Mucosa of descending colon (tissue), 3 donors: Measurements from ENCODE around the gene GOLGA3. TPM values are rescaled to one million over a fixed set of nuclear protein-coding genes. Genes with fewer than 3 reads are reported as not detected.

Experiments
- ATAC-seq: fragments of 200-7000 bp; cut with Tn5 transposase; one replicate; pipeline ENCODE4 v1.9.1; 2020; ENCODE audit warnings: mild to moderate bottlenecking, moderate library complexity
- DNase-seq, 3 donors: peaks; one replicate each; pipeline ENCODE4 v3.0.0-alpha.2; 2020
- H3K36me3 ChIP-seq: fragments of 200-600 bp; one replicate; pipeline ENCODE4 v1.8.0; 2021; ENCODE audit warnings: low read depth, mild to moderate bottlenecking
- H3K4me1 ChIP-seq: fragments of 200-600 bp; one replicate; pipeline ENCODE4 v1.8.0; 2021; ENCODE audit warnings: low read depth, mild to moderate bottlenecking
- H3K4me3 ChIP-seq: fragments of 200-600 bp; one replicate; pipeline ENCODE4 v1.8.0; 2021; ENCODE audit warnings: mild to moderate bottlenecking
- H3K9me3 ChIP-seq: fragments of 200-600 bp; one replicate; pipeline ENCODE4 v1.8.0; 2021; ENCODE audit warnings: mild to moderate bottlenecking
- CTCF ChIP-seq: fragments of 200-600 bp; IDR thresholded peaks from one replicate; pipeline ENCODE4 v1.8.0; 2022; ENCODE audit warnings: antibody characterized with exemption, mild to moderate bottlenecking
- intact Hi-C, 2 donors: fragments of 100-400 bp; cut with DNase I in 1 of 2; cut with micrococcal nuclease in 1 of 2; formaldehyde crosslinking; loops; one replicate each; pipeline versions ENCODE4 v1.11.0 to v1.11.1; 2022; cut with DNase I, micrococcal nuclease
- total RNA-seq, 3 donors: library from RNA; stranded (reverse); fragmentation: NEBNext Ultra II Directional in 2 of 3; extraction: Animal tissue kit (Norgen Biotek cat#: 25700) in 2 of 3; gene quantifications; one replicate each; pipeline versions ENCODE4 v1.2.1 to v1.2.4, GENCODE V29; 2021 to 2023
- donor health status: DM: no; HTN: no; CAD: no; lungs with moderate emphysema.
- donor health status: DM: no; HTN: no; CAD: no.
- donor health status: DM: no; HTN: yes; CAD: no.

GOLGA3 gene
- total RNA-seq, 3 donors from 2014 or later: 71.6 to 91.0 (median 89.6) TPM

GRCh38 chr12:132775502-132776229 is 53.0 kb downstream of the GOLGA3 start:
- H3K36me3 ChIP-seq: peaks cover 27% of the 10 kb centered on the region

GRCh38 chr12:132774646-132775275 is 53.9 kb downstream of the GOLGA3 start:
- intact Hi-C loops: no loop called here
- no peak for DNase-seq
- H3K9me3 ChIP-seq: no peaks in the 10 kb centered on the region
- no peaks in the 10 kb centered on the region for H3K4me1 ChIP-seq
- H3K36me3 ChIP-seq: peaks cover 21% of the 10 kb centered on the region
- ATAC-seq: no peak
- no peak overlapping the region for H3K4me3 ChIP-seq
- TF ChIP-seq CTCF: no peak

More at GRCh38 chr12:132775502-132776229, 53.0 kb downstream of the GOLGA3 start:
- Histone ChIP-seq H3K9me3 (no peaks in the 10 kb centered on the region), H3K4me1 (no peaks in the 10 kb centered on the region), H3K4me3 (no peak overlapping the region)
- ATAC-seq: no peak
- TF ChIP-seq CTCF: no peak
- no peak for DNase-seq
- intact Hi-C loops: no loop called here

- DNase-seq: no peak
Observed at GRCh38 chr12:132774159-132774558, 54.5 kb downstream of the GOLGA3 start.

GRCh38 chr12:132773077-132773955 is 55.4 kb downstream of the GOLGA3 start:
- H3K9me3 ChIP-seq: no peaks in the 10 kb centered on the region
- no peak overlapping the region for H3K4me3 ChIP-seq
- TF ChIP-seq CTCF: no peak
- intact Hi-C loops: no loop called here
- peaks cover 4% of the 10 kb centered on the region for H3K4me1 ChIP-seq
- peaks cover 21% of the 10 kb centered on the region for H3K36me3 ChIP-seq
- DNase-seq (peak in 1 of 3 donors; percentile 48), ATAC-seq (no peak)

More at GRCh38 chr12:132774159-132774558, 54.5 kb downstream of the GOLGA3 start:
- Histone ChIP-seq H3K36me3 (peaks cover 21% of the 10 kb centered on the region), H3K9me3 (no peaks in the 10 kb centered on the region), H3K4me1 (no peaks in the 10 kb centered on the region), H3K4me3 (no peak overlapping the region)
- TF ChIP-seq CTCF: no peak
- intact Hi-C loops: no loop called here
- ATAC-seq: no peak

GRCh38 chr12:132772606-132773005 is 56.1 kb downstream of the GOLGA3 start:
- no peak for TF ChIP-seq CTCF
- intact Hi-C loops: no loop called here
- DNase-seq: peak in 2 of 3 donors; percentile 46 to 71
- peaks cover 21% of the 10 kb centered on the region for H3K36me3 ChIP-seq
- ATAC-seq: peak; percentile 37
- H3K4me1 ChIP-seq: peaks cover 4% of the 10 kb centered on the region
- no peak overlapping the region for H3K4me3 ChIP-seq
- no peaks in the 10 kb centered on the region for H3K9me3 ChIP-seq
